SK-N-MC (cell line): ENCODE measurements around the gene EHD2.

ENCODE experiments used
- EZH2 ChIP-seq: fragments of 200-600 bp; sonication (generic); IDR thresholded peaks from one replicate; pipeline ENCODE4 v1.6.1; 2017; ENCODE audit warnings: antibody characterized with exemption
- POLR2AphosphoS5 ChIP-seq: IDR thresholded peaks from 2 replicates; pipeline ENCODE4 v1.6.1; 2012; ENCODE audit warnings: mild to moderate bottlenecking, low read depth, low read length, borderline replicate concordance

GRCh38 chr19:47781590-47782262 lies 68.5 kb downstream of the EHD2 start:
- TF ChIP-seq POLR2AphosphoS5, result no peak
- no peak for TF ChIP-seq EZH2
